22Rv1 (cell line): Measurements from ENCODE around the gene ERCC1.

Experiments used
- CTCF ChIP-seq: fragments of 450-650 bp; IDR thresholded peaks from 2 replicates; pipeline ENCODE4 v1.5.1; 2017; ENCODE audit warnings: mild to moderate bottlenecking
- ZFX ChIP-seq: fragments of 450-650 bp; IDR thresholded peaks from 2 replicates; pipeline ENCODE4 v1.6.1; 2017; ENCODE audit warnings: antibody characterized with exemption, borderline replicate concordance

GRCh38 chr19:45419895-45420294 lies 3.8 kb downstream of the ERCC1 start:
- TF ChIP-seq CTCF (no peak), ZFX (no peak)
